HG03342 (cell line): ENCODE data around the gene LRRC45.
A peak's percentile ranks its signal among the peaks of the same experiment; 100 is the strongest.
"Not testable (repeated sequence)": the region's sequence is repeated elsewhere in the genome, so short reads cannot be mapped to it uniquely, and the experiment has no call there.

Experiments
- ATAC-seq: cut with Tn5 transposase; IDR thresholded peaks from one replicate; pipeline ENCODE4 v1.9.1; 2021; ENCODE audit warnings: mild to moderate bottlenecking, moderate library complexity; ENCODE audit not compliant: unreplicated experiment

The LRRC45 gene

DNA sequence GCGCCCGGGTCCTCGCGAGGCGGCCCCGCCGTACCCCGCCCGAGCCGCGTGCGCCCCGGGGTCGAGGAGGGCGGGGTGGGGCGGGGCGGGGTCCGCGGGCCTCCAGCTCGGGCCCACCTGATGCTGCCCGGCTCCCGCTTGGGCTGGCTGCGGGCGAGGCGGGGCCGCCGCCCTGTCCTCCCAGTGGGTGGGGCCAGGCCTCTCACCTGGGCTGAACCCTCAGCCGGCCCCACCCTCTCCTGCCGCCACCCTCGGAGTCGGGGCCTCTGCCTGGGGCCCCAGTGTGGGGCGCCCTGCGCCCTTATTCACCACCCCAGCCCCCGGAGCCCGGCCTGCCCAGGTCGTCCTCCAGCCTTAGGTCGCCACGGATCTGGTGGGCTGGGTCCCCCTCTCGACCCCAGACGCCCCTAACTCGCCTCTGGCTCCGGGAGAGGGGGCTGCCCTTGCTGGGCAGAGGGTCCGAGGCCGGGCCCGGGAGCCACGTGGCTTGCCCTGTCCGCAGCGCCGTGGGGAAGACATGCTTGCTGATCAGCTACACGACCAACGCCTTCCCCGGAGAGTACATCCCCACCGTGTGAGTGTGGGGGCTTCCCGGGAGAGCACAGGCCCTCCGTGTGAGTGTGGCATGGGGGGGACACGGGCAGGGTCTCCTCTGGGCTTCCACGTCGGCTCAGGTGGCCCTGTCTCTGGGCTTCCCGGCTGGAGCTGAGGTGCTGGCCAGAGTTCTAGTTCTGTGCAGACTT is 9.0 kb downstream of the LRRC45 start:
- ATAC-seq: no peak

GRCh38 chr17:82033359-82034085 is 10.4 kb downstream of the LRRC45 start:
- ATAC-seq: no peak

- no peak for ATAC-seq
Measured at GRCh38 chr17:82034371-82035011, 11.4 kb downstream of the LRRC45 start.

DNA sequence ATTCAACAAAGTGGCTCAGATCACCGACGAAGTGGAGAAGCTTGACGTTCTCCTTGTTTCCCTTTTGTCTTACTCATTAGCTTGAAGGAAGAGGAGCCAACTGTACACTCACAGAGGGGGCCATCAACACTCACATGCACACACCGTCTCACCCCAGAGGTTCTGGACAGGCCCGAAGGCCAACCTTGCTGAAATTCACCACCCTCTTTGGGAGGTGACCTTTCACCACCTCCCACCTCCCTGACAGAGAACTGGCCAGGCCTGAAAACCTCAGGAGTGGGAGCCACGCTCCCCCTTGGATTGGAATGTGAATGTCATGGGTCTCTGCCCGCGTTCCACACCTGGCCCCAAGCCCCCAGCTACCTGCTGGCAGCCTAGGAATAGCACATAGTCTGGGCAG is 12.4 kb downstream of the LRRC45 start:
- ATAC-seq: no peak

- ATAC-seq: no peak
Measured at GRCh38 chr17:82035956-82036633, 13.0 kb downstream of the LRRC45 start.

DNA sequence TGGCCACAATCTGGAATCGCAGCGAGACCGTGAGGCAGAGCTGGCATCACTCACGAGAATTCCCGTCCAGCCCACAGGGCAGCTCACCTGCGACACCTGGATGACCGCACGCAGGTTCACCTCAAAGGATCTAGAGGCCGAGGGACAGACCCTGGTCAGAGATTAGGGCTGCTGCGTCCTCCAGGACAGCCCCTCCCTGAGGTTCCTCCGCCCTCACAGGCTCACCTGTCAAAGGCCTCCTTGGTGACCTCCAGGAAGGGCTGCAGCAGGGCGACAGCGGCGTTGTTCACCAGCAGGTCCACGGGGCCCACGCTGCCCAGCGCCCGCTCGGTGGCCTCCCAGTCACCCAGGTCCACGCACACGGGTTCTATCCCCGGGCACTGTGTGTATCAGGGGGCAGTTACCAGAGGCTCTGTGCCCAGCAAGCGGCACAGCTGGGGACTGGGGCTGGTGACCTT is 13.6 kb downstream of the LRRC45 start:
- ATAC-seq: no peak

DNA sequence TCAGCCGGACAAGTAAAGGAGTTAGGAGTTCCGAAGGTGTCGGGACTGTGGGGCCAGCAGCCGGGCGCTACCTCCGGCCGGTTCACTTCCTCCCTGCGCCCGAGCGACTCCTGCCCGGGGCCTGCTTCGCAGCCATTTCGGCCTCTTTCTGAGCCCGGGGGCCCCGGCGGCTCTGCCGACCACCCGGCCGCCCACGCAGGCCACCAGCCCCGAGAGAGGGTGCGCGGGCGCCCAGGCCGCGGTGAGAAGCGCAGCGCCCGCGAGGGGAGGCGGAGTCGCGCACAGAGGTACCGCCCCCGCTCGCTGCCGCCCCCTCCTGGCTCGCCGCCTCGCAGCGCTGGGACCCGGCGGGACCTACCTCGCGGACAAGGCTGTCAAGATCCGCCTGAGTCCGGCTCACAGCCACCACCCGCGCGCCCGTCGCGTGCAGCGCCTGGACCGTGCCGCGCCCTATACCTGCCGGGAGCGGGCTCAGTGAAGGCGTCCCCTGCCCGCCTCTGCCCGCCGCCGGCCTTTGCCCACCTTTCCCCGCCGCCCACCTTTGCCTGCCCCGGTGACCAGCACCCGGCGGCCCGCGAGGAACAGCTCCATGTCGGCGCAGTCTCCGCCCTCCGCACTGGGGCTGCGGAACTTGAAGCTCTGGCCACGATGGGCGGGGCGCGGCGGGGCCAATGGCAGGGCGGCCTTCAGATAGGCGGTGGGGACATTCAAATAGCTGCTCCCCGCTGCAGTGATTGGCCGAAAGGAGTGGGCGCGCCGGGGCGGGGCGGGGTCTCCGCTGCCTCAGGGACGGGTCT is 14.2 kb downstream of the LRRC45 start, which contains the start of gene DCXR:
Gene DCXR (minus strand): TSS at position 606 of the 797 bp plus-strand sequence. CDS start 15 bp downstream, at position 591.
- peak; percentile 85 for ATAC-seq

- ATAC-seq: no peak
Measured at GRCh38 chr17:82037889-82038195, 14.7 kb downstream of the LRRC45 start.

GRCh38 chr17:82038796-82039409 is 15.8 kb downstream of the LRRC45 start:
- ATAC-seq: not testable (repeated sequence)

DNA sequence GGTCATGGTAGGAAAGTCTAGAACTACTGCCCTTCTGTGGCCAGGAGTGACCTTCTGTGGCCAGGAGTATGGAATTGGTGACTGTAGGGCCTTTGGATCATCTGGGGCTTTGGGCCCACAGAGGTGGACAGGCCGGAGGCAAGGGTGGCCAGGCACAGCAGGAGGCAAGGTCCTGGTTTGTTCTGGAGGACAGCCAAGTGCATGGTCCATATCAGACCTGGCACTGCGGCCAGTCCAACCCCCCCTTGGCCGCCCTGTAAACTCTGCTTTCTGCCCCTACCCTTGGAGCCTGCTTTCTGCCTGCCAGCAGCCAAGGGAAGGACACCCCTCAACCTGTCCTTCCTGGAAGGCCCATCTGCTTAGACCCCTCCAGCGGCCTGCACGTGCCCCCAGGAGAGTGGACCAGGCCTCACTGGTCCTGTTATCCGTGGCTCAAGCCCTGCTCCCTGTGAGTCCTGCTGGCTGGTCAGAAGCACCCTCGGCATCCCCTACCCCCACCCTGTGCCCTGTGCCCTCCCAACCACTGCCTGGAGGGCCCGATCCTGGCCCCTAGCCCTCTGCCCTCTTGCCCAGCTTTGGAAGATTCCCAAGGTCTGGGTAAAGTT is 16.7 kb downstream of the LRRC45 start:
- no peak for ATAC-seq

DNA sequence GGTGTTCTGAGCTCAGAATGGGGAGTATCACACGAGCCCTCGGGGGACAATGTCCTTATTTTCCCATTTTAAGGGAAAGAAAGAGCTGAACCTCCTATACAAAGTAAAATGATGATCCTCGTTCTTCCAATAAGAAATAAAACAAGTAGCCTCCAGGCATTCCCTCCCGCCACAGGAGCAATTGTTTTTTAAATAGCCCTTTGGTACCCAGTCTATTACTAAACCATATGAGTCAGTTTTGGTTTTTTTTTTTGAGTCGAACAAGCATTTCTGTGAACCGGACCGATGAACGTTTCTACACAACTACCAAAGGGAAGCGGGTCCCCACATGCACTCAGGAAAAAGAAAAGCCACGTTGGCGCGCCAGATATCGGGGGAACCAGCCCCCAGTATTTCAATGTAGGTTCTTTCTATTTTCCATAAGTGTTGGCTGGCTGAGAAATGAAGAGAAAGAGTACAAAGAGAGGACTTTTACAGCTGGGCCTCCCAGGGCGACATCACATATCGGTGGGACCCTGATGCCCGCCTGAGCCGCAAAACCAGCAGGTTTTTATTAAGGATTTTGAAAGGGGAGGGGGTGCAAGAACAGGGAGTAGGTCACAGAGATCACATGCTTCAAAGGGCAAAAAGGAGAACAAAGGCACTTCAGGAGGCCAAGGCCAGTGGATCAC is 18.2 kb downstream of the LRRC45 start:
- no peak for ATAC-seq

DNA sequence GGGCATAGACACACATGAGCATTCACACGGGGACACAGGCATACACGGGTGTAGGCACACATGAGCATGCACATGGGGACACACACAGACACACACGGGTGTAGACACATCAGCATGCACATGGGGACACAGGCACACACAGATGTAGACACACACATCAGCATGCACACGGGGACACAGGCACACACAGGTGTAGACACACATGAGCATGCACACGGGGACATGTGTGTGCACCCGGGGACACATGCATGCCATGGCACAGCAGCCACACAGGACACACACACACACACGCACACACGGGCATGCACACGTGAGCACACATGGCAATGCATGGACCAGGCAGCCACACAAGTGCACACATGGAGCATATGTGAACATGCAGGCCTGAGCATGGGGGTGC is 19.5 kb downstream of the LRRC45 start:
- ATAC-seq: no peak

GRCh38 chr17:82043507-82043906 is 20.4 kb downstream of the LRRC45 start:
- no peak for ATAC-seq

GRCh38 chr17:82045936-82046484 is 22.9 kb downstream of the LRRC45 start:
- no peak for ATAC-seq

DNA sequence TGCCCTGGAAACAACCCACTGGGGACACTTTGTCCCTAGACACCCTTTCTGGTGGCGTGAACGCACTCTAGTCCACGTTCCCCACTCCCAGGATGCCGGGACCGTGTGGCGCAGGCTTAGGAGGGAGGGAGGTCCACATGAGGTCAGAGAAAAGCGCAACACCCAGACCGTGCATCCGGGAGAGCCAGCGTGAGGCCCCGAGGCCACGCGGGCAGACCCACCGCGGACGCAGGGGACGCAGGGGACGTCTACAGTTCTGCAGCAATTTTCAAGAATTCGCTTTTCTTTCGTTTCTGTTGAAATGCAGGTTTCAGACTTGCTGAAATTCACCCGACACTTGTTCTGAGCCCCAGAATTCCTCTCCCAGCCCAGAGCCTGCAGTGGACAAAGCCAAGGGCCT is 23.8 kb downstream of the LRRC45 start:
- ATAC-seq: no peak

GRCh38 chr17:82047379-82047778 is 24.3 kb downstream of the LRRC45 start:
- no peak for ATAC-seq

GRCh38 chr17:82047914-82048570 is 24.9 kb downstream of the LRRC45 start:
- no peak for ATAC-seq

DNA sequence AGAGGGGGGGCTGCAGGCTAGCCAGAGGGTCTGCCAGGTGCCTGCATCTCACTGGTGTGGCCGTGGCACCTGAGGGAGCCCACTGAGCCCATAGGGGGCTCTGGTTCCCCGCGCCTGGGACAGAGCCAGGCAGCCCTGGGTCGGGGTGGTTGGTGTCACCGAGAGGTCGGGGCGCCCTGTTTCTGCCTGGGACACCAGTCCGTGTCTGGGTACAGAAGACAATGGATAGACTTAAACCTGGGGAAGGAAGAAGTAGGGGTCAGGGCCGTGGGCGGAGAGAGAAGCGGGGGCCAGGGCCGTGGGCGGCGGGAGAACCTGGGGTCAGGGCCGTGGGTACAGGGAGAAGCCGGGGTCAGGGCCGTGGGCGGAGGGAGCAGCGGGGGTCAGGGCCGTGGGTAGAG is 25.5 kb downstream of the LRRC45 start:
- no peak for ATAC-seq
